Measurements from ENCODE around the gene CBY1.
A peak's percentile ranks its signal among the peaks of the same experiment; 100 is the strongest.
"Not testable (repeated sequence)": the region's sequence is repeated elsewhere in the genome, so short reads cannot be mapped to it uniquely, and the experiment has no call there.

CBY1 gene

GRCh38 chr22:38656256-38657044 lies at the start of gene CBY1, which contains the start of gene FAM227A:
CBY1 (plus strand) TSS chr22:38656638; CDS start chr22:38668055, 11,417 bp downstream.
FAM227A (minus strand) TSS chr22:38656392; CDS start chr22:38650168, 6,224 bp downstream.
- DNase-seq: peak; percentile 85

- DNase-seq: no peak
These were observed 48.8 kb upstream of the CBY1 start for GRCh38 chr22:38607680-38608079.

- DNase-seq: no peak
These were observed 47.3 kb upstream of the CBY1 start for GRCh38 chr22:38608992-38609750.

- DNase-seq: no peak
These were observed 46.2 kb upstream of the CBY1 start for GRCh38 chr22:38610234-38610633.

GRCh38 chr22:38611559-38611958 lies 44.9 kb upstream of the CBY1 start:
- no peak for DNase-seq

GRCh38 chr22:38612217-38613006 lies 44.0 kb upstream of the CBY1 start:
- DNase-seq: no peak

- no peak for DNase-seq
These were observed 42.9 kb upstream of the CBY1 start for GRCh38 chr22:38613588-38613987.

GRCh38 chr22:38614332-38615063 lies 41.9 kb upstream of the CBY1 start:
- no peak for DNase-seq

- DNase-seq: not testable (repeated sequence)
These were observed 41.4 kb upstream of the CBY1 start for GRCh38 chr22:38615064-38615405.

GRCh38 chr22:38618258-38618657 lies 38.2 kb upstream of the CBY1 start:
- no peak for DNase-seq

GRCh38 chr22:38618682-38619081 lies 37.8 kb upstream of the CBY1 start:
- no peak for DNase-seq

- DNase-seq: no peak
These were observed 33.1 kb upstream of the CBY1 start for GRCh38 chr22:38623351-38623750.

- DNase-seq: no peak
These were observed 28.0 kb upstream of the CBY1 start for GRCh38 chr22:38628444-38628843.

GRCh38 chr22:38629108-38629507 lies 27.3 kb upstream of the CBY1 start:
- no peak for DNase-seq

GRCh38 chr22:38631724-38632123 lies 24.7 kb upstream of the CBY1 start:
- DNase-seq: no peak

GRCh38 chr22:38632528-38632927 lies 23.9 kb upstream of the CBY1 start:
- no peak for DNase-seq

- no peak for DNase-seq
These were observed 18.2 kb upstream of the CBY1 start for GRCh38 chr22:38638216-38638615.

- DNase-seq: no peak
These were observed 17.7 kb upstream of the CBY1 start for GRCh38 chr22:38638728-38639127.

- DNase-seq: no peak
These were observed 14.9 kb upstream of the CBY1 start for GRCh38 chr22:38641476-38642040.

GRCh38 chr22:38644245-38644644 lies 12.2 kb upstream of the CBY1 start:
- not testable (repeated sequence) for DNase-seq

GRCh38 chr22:38645430-38645829 lies 11.0 kb upstream of the CBY1 start:
- DNase-seq: no peak

GRCh38 chr22:38649841-38650522 lies 6.5 kb upstream of the CBY1 start:
- no peak for DNase-seq
